Activated T-helper 1 cell treated with Interleukin-2 at 50 U/mL for 16 hours (primary cell): ENCODE results near the gene LBX1.
"Not testable (repeated sequence)": the region's sequence is repeated elsewhere in the genome, so short reads cannot be mapped to it uniquely, and the experiment has no call there.

Experiments used
- DNase-seq: peaks from one replicate; pipeline ENCODE4 v3.0.0-alpha.2; 2020; ENCODE audit warnings: low read depth

The LBX1 gene

GRCh38 chr10:101202667-101203066, 26.6 kb downstream of the LBX1 start:
- DNase-seq, result not testable (repeated sequence)

- DNase-seq, result not testable (repeated sequence)
These were observed 30.8 kb downstream of the LBX1 start for GRCh38 chr10:101198326-101198977.

- no peak for DNase-seq
These were observed 33.3 kb downstream of the LBX1 start for GRCh38 chr10:101195921-101196320.

- no peak for DNase-seq
These were observed 39.5 kb downstream of the LBX1 start for GRCh38 chr10:101189461-101190401.

GRCh38 chr10:101188942-101189341, 40.3 kb downstream of the LBX1 start:
- DNase-seq, result no peak

DNA sequence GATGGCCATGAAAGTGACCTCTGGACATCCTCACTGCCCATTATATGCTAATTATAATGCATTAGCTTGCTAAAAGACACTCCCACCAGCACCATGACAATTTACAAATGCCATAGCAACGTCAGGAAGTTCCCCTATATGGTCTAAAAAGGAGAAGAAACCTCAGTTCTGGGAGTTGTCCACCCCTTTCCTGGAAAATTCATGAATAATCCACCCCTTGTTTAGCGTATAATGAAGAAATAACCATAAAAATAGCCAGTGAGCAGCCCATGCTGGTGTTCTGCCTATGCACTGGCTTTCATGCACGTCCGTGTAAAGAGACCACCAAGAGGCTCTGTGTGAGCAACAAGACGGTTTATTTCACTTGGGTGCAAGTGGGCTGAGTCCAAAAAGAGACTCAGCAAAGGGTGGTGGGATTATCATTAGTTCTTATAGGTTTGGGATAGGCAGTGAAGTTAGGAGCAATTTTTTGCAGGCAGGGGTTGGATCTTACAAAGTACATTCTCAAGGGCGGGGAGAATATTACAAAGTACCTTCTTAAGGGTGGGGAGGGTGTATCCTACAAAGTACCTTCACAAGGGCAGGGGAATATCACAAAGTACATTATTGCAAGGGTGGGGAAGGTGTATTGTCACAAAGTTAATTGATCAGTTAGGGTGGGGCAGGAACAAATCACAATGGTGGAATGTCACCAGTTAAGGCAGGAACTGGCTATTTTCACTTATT, 45.6 kb downstream of the LBX1 start:
- DNase-seq, result no peak

GRCh38 chr10:101182936-101183335, 46.3 kb downstream of the LBX1 start:
- no peak for DNase-seq
